Activated naive CD4-positive, alpha-beta T cell treated with anti-CD3 and anti-CD28 coated beads, Interleukin-2, amount 50 U/mL, for 72 hours (primary cell): ENCODE measurements around the gene LAPTM4A. TPM values are rescaled to one million over a fixed set of nuclear protein-coding genes. Genes with fewer than 3 reads are reported as not detected.
"Not testable (repeated sequence)": the region's sequence is repeated elsewhere in the genome, so short reads cannot be mapped to it uniquely, and the experiment has no call there.

Experiments used
- ATAC-seq, 2 donors: fragments of 150-1000 bp; cut with Tn5 transposase; 2 replicates each; pipeline ENCODE4 v1.10.0; 2021; ENCODE audit warnings: mild to moderate bottlenecking in 2 of 2, moderate library complexity in 2 of 2
- DNase-seq, 2 donors: peaks; one replicate each; pipeline ENCODE4 v3.0.0; 2021 to 2022; ENCODE audit warnings: low spot score in 2 of 2
- H3K27ac Mint-ChIP-seq, 2 donors: one replicate each; pipeline ENCODE4 v1.8.0; 2022; ENCODE audit warnings: mild to moderate bottlenecking in 2 of 2, mixed read lengths in 2 of 2
- H3K36me3 Mint-ChIP-seq, 2 donors: one replicate each; pipeline ENCODE4 v1.8.0; 2022; ENCODE audit warnings: mixed read lengths in 2 of 2
- H3K9me3 Mint-ChIP-seq, 2 donors: one replicate each; pipeline ENCODE4 v1.8.0; 2022; ENCODE audit warnings: mixed read lengths in 2 of 2
- total RNA-seq, 2 donors: library from RNA; stranded (reverse); gene quantifications; one replicate each; pipeline ENCODE4 v1.2.3, GENCODE V29; 2022

Gene LAPTM4A
- total RNA-seq, 2 donors from 2014 or later = 20.4 to 26.9 TPM

DNA sequence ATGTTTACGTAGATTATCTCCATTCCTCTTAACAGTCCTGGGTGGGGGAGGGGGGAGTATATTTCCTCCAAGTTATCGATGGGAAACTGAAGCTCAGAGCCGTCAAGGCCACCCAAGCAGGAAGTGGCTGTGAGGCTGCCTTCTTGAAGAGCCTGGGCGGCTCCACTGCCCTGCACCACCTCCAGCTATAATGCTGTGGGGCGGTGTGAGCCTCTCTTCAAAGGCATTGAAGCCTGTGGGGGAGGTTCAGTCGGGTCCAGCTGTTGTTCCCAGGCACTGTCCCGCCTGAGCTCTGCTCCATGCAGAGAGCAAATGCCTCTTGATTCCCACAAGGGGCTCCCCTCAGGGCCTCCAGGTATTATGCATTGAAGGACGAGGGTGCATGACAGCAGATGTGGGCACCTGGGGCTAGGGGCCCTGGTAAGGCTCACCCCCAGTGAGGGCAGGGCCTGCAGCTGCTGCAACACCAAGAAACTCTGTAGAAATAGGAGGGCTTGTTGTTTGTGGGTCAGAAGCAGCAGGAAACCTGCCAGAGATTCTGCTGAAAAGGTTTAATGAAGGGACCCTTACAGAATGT, 29.5 kb upstream of the LAPTM4A start:
- no peak for DNase-seq
- Mint-ChIP-seq H3K36me3 (no peaks in the 10 kb centered on the region), H3K9me3 (no peaks in the 10 kb centered on the region), H3K27ac (no peak overlapping the region)
- no peak for ATAC-seq

DNA sequence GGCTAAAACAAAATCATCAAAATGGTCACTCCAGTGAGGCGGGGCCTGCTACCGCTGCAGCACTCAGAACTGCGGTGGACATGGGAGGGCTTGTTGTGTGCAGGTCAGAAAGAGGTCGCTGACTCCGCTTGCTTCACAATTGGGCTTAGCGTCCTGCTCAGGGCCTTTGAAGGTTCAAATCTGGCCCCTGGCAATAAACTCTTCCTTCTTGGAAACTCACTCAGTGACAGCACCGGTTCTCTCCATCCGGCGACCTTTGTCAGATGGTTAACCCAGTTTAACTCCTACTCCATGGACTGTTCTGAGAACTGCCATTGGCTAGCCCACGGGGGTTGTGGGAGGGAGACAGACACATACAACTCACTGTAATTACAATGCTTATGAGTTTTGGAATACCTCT, 29.0 kb upstream of the LAPTM4A start:
- Mint-ChIP-seq H3K9me3 (no peaks in the 10 kb centered on the region), H3K27ac (no peak overlapping the region), H3K36me3 (no peaks in the 10 kb centered on the region)
- DNase-seq (no peak), ATAC-seq (no peak)

DNA sequence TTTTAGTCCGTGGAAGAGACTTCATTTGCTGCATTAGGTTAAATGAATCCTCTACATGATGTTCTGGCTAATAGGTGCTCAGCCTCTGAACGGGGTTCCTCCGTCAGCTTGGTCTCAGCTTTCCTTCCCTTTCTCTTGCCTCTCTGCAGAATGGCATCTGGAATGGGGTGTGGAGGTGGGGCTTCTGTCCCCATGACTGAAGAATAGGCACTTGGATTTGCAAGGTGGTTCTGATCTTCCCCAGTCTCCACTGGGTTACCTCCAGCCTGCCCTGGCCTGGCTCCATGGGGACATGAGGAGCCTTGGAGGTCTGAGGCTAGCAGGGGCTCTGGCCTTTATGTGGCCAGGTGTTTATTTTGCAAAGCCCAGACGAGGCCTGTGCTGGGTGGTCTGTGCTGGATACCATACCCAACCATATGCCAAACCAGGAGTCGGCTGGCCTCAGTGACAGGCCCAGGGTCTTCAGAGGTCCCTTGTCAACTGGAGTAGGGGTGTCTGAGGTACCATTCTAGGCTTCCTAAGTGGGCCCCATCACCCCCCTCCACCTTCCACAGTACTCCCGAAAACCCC, 28.2 kb upstream of the LAPTM4A start:
- no peak for ATAC-seq
- no peaks in the 10 kb centered on the region for H3K36me3 Mint-ChIP-seq

DNA sequence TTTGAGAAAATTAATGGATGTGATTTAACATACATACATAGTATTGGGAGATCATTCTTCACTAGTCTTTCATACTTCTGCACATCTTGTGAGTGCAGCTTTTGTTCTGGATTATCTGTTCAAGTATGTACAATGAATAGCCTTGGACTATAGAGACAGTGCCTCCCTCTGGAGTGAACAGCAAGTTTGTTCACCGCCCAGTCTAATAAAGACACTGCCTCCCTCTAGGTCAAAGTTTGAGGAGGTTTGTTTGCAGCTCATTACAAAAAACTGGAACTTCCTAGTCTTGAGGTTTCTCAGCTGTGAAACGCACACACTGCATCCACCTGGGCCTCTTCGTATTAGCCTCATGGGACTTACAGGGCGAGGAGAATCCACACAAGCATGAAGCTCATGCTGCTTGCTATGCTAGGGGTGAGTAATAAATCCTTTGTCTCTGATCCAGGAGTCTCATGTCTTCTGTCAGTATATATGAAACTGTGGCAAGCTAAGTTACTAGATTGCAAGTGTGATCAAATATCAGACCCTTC, 26.0 kb upstream of the LAPTM4A start:
- Mint-ChIP-seq H3K27ac (no peak overlapping the region), H3K9me3 (no peaks in the 10 kb centered on the region), H3K36me3 (no peaks in the 10 kb centered on the region)
- no peak for ATAC-seq
- no peak for DNase-seq

More for the DNA sequence above, 28.2 kb upstream of the LAPTM4A start:
- Mint-ChIP-seq H3K9me3 (no peaks in the 10 kb centered on the region), H3K27ac (no peak overlapping the region)
- DNase-seq = no peak

DNA sequence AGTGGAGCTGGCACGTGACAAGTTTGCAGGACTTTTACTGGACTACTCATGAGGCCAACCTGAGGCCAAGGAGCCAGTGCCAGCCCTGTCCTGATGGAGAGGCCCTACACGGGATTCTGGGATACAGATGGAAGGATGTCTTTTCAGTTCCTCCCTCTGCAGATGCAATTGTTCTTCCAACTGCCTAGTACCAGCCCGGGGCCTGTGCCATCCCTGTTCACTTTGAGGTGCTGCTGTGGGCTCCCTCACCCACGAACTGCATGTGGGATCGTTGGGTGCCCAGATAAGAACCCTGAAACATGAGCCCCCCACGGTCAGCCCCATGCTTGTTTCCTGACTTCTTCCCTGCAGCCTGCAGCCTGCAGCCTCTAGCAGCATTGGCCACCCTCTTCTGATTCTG, 25.3 kb upstream of the LAPTM4A start:
- DNase-seq (no peak), ATAC-seq (no peak)
- Mint-ChIP-seq H3K27ac (no peak overlapping the region), H3K36me3 (no peaks in the 10 kb centered on the region), H3K9me3 (no peaks in the 10 kb centered on the region)

DNA sequence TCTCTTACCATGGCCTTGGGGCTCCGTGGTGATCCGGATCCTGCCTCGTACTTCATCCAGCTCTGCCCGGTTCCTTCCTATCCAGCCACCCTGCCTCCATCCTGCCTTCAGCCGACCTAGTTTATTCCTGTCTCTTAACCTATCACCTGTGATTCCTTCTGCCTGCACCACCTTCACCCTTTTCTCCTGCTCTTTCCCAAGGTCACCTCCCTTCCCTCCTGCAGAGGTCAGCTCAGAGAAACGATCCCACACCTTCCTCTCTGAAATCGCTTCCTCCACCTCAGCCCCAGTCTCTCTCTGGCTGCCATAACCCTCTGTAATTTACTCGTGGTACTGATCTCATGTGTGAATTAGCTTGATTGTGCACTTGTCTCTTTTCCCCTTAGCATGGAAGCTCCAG, 23.5 kb upstream of the LAPTM4A start:
- ATAC-seq (no peak), DNase-seq (no peak)
- Mint-ChIP-seq H3K27ac (no peak overlapping the region), H3K9me3 (no peaks in the 10 kb centered on the region), H3K36me3 (no peaks in the 10 kb centered on the region)

DNA sequence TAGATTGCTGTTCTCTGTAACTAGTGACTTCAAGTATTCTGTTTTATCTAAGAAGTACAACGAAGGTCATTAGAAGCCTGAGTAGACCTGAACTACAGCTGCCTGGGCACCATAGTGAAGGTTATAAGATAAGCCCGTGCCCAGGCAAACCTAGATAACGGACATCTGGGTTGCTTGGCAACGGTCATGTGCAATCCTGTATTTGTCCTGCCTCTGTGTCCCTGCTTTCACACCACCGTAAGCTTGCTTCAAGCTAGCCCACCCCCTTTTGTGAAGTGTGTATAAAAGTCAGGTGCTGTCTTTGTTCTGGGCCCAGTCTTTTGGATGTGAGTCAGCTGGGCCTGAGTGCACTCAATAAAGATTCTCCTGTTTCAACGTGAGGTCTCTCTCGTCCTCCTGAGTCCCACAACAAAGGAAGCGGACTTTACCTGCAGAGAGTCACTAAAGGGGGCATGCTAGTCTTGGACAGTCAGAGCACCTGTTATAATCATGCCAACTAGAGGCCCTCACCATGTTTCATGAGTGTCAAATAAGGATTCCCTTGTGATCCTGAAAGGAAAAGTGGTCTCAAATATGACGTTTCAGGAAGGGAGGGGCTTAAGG, 22.7 kb upstream of the LAPTM4A start:
- H3K27ac Mint-ChIP-seq, ATAC-seq, DNase-seq, H3K36me3 Mint-ChIP-seq, H3K9me3 Mint-ChIP-seq: not testable (repeated sequence)

DNA sequence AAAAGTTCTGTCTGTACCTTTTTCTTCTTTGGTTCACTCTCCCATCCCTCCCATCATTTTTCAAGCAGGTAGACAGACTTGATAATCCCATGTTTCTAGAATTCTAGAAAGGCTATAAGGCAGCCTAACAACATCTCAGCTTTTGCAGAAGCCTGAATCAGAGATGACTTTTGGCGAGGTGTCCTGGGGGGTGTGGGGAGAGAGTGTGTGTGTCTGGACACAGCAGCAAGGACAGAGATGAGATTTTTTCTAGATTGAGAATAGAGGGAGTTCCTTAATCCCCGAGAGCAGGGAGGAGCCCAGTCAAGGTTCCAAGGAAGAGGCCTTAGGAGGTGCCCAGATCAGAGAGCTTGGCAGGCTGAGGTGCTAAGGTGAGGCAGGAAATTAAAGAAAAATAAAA, 22.0 kb upstream of the LAPTM4A start:
- Mint-ChIP-seq H3K9me3 (no peaks in the 10 kb centered on the region), H3K27ac (no peak overlapping the region), H3K36me3 (no peaks in the 10 kb centered on the region)
- ATAC-seq (no peak), DNase-seq (no peak)

DNA sequence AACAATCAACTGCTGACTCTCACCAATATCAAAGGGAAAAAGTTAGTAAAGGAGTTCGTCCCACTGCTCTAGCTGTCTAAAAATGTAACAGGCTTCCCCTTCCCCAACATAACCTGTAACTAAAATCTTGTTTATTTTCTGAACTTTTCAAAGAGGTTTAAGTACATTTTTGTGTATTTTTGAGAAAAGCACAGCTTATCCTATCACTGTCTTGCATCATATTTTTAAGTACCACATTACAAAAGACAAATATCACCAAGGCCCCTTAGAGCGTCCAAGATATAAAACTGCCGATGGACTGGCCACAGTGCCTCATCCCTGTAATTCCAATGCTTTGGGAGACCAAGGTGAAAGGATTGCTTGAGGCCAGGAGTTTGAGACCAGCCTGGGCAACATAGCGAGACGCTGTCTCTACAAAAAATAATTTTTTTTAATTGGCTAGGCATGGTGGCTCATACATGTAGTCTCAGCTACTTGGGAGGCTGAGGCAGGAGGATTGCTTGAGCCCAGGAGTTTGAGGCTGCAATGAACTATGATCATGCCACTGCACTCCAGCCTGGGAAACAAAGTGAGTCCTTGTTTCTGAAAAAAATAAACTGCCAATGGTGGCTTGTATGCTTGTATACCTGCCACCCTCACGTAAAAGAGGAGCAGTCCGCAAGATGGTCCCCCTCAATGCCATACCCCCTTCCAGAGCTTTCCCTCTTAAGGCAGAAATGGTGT, 21.2 kb upstream of the LAPTM4A start:
- no peak for DNase-seq
- Mint-ChIP-seq H3K9me3 (peaks cover 0 to 7% of the 10 kb centered on the region in 2 donors), H3K36me3 (no peaks in the 10 kb centered on the region), H3K27ac (no peak overlapping the region)
- ATAC-seq = no peak

DNA sequence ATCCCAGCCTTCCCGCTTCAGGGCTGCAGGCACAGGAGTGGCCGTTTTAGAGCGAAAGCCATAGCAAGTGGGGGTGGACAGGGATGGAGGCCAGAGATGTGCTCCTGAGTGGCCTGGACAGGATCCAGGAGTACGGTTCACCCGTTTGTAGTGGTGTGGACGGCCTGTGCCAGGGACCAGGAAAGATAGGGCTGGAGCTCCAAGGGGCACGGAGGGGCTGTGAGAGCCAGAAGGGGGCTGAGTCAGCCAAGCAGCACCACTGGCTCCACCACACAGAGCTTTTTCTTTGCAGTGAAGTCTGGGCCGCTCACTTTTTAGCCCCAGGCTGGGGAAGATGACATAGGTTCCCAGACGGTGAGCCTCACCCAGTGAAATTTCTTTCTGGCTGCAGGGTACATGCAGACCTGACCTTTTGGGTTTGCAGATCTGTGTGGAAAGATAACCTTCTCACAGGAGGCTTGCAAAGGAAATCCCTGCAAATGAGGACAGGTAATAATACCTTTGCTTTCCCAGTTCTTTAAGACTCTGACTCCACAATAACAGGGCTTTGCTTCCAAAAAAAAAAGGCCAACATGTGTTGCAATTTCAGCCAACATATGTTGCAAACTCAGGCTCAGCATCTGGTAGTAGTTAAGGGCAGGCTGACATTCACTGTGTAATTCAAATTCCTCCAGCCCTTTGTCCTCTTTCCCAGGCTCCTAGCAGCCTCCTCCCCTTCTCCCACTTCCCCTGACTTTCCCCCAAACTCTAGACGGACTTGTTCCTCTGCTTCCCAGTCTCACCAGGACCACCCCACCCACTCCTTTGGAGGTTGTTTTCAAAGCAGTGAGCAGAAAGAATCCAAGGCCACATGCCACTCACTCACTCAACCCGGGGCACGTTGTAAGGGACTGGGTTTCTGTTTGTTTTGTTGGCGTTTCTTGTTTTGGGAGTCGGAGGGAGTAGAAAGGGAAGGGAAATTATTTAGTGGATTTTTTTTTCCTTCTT, 20.3 kb upstream of the LAPTM4A start:
- Mint-ChIP-seq H3K27ac (no peak overlapping the region), H3K36me3 (no peaks in the 10 kb centered on the region), H3K9me3 (peaks cover 0 to 8% of the 10 kb centered on the region in 2 donors)
- ATAC-seq (no peak), DNase-seq (no peak)

DNA sequence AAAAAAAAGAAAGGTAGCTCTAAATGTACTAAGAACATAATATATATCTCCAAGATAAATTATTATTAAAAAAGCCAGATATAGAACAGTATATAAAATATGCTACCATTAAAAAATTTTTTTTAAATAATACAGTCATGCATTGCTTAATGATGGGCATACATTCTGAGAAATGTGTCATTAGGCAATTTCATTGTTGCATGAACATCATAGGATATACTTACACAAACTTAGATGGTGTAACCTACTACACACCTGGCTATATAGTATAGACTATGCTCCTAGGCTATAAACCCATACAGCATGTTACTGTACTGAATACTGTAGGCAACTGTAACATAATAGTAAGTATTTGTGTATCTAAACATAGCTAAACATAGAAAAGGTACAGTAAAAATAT, 18.3 kb upstream of the LAPTM4A start:
- ATAC-seq (no peak), DNase-seq (no peak)
- Mint-ChIP-seq H3K36me3 (no peaks in the 10 kb centered on the region), H3K9me3 (peaks cover 0 to 8% of the 10 kb centered on the region in 2 donors), H3K27ac (no peak overlapping the region)

DNA sequence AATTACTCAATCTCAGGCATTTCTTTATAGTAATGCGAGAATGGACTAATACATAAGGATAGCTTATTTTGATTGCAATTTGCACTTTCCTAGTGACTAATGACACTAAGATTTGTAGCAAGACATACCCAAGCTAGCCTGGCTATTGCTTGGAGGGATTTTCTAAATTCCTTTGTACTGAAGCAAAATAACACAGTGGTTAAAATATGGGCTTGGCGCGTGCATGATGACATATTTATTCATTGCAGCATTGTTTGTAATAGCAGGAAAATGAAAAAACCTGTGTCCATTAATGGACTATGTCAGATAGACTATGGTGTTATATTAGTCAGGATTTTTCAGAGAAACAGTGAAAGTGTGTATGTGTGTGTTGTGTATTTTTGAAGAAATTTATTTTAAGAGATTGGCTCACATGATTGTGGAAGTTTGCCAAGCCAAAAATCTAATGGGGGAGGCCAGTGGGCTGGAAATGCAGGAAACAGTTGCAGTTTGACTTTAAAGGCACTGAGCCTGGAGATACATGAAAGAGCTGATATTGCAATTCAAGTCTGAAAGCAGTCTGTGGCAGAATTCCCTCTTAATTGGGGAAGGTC, 16.7 kb upstream of the LAPTM4A start:
- Mint-ChIP-seq H3K9me3 (peaks cover 0 to 8% of the 10 kb centered on the region in 2 donors), H3K36me3 (peaks cover 0 to 6% of the 10 kb centered on the region in 2 donors), H3K27ac (no peak overlapping the region)
- DNase-seq (no peak), ATAC-seq (no peak)

DNA sequence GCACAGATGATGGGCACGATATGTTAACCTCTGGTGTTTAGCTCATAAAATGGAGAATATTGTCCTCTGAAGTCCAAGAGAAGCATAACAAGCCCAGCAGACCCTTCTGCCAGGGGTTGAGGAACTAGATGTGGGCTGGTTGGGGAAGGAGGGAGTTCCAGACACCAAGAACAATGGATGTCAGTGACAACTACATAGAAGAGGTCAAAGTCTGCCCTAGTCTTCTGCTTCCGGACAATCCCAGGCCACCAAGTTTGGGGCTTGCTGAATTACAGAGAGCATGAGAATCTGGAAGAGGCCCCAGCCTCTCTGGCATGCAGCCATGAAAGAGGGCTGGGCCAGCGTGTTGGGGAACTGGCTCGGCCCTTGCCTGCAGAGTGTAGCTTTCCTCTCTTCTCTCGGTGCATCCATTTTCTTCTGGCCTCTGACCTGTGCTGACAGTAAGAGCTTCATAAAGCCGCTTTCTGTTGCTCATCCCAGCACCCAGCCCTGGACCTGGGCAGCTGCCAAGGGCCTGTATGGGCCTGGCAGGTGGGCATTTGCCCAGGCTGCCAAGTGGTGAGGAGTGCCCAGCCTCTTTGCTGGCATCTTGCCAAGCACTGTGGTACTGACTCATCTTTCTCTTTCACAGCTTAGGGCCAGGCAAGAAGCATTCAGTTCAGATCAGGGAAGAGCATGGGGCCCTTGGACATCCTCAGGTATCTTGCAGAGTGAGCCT, 14.6 kb upstream of the LAPTM4A start:
- peaks cover 0 to 8% of the 10 kb centered on the region in 2 donors for H3K9me3 Mint-ChIP-seq
- no peak overlapping the region for H3K27ac Mint-ChIP-seq
- DNase-seq (peak in 1 of 2 donors; percentile 12), ATAC-seq (peak; percentile 46 to 70)
- peaks cover 0 to 6% of the 10 kb centered on the region in 2 donors for H3K36me3 Mint-ChIP-seq

DNA sequence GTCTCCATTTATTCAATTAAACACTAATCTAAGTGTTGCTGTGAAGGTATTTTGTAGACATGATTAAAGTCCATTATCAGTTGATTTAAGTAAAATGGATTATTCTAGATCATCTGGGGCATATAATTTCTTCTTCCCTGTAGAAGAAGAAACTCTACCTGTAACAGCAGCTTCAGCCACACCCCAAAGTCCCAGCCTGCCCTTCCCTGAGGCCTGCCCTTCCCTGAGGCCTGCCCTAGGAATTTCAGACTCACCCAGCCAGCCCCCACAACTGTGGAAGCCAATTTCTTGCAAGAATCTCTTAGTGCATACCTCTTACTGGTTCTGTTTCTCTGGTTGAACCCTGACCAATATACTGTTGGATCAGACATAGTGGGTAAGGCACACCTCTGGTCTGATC, 13.4 kb upstream of the LAPTM4A start:
- Mint-ChIP-seq H3K27ac (no peak overlapping the region), H3K9me3 (peaks cover 0 to 8% of the 10 kb centered on the region in 2 donors), H3K36me3 (peaks cover 0 to 6% of the 10 kb centered on the region in 2 donors)
- ATAC-seq (no peak), DNase-seq (no peak)

DNA sequence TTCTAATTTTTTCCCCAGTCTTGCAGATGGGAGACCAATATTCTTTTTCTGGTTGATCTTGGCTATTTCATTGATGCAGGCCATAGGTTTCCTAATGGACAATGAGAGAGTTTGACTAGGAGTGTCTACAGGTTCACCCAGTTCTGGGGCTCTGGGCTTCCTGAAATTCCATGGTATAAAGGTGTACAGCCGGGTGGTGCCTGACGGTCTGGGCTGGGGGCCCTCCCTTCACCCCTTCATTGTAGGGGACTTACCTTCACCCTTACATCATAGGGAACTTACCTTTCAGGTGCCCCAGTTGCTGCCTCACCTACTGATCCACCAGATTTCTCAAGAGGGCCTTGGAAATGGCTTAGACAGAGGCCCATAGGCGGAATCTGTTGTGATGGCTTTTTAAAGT, 13.0 kb upstream of the LAPTM4A start:
- ATAC-seq = no peak
- no peak overlapping the region for H3K27ac Mint-ChIP-seq
- H3K9me3 Mint-ChIP-seq = peaks cover 0 to 8% of the 10 kb centered on the region in 2 donors
- H3K36me3 Mint-ChIP-seq = peaks cover 0 to 6% of the 10 kb centered on the region in 2 donors
- no peak for DNase-seq
